Gastroesophageal sphincter (tissue), 3 donors: ENCODE results near the gene SCNN1A.

ENCODE experiments used
- EP300 ChIP-seq: sonication (generic); formaldehyde crosslinking; IDR thresholded peaks from one replicate; pipeline ENCODE4 v1.6.1; 2017; ENCODE audit warnings: antibody characterized with exemption, mild to moderate bottlenecking
- POLR2A ChIP-seq, 2 donors: fragments of 450-650 bp; IDR thresholded peaks; one replicate each; pipeline ENCODE4 v1.6.1; 2017; ENCODE audit warnings: antibody characterized with exemption in 2 of 2, mild to moderate bottlenecking in 2 of 2, moderate library complexity in 1 of 2
- POLR2AphosphoS5 ChIP-seq: sonication (generic); formaldehyde crosslinking; IDR thresholded peaks from one replicate; pipeline ENCODE4 v1.6.1; 2017; ENCODE audit warnings: antibody characterized with exemption
- TF ChIP-seq, protein P1 (sequence below), 4 experiments: fragments of 200-600 bp in 2 of 4; fragments of 450-650 bp in 2 of 4; sonication (generic) in 1 of 4; IDR thresholded peaks; one replicate each; pipeline ENCODE4 v1.5.1; 2017 to 2019; ENCODE audit warnings: antibody characterized with exemption in 4 of 4, mild to moderate bottlenecking in 2 of 4, moderate library complexity in 2 of 4

DNA sequence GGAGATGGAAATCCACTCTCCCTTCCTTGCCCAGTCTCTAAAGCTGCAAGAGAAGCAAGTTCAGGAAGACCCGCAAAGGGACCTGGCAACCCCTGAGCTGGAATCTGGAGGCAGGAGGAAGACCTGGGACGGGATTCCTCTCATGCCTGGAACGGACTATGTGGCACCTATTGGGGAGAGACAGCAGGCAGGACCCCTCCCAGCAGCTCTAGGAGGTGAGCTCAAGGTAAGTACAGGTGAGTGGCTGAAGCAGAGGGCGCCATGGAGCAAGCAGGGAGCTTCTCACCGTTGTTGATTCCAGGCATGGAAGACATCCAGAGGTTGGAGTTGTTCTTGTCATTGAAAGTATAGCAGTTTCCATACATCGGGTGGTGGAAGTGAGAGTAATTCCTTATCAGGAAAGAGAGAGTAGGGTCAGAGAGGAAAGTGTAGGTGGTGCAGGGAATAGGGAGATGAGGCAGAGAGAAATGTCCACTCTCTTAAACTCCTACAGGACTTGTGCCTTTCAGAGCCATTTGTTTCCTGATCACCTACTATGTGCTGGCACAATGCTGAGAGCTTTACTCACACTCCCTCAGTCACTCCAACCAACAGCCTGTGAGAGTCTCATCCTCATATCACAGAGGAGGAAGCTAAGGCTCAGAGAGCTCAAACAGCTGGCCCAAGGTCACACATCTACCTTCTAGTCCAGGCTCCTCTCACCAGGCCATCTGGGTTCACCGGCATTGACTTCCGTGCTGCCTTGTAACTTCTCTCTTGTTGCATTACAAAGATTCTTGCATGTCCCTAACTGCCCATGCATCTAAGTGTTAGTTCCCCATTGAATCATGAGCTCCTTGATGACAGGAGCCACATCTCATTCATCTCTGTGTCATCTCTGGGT is 19.6 kb downstream of the SCNN1A start:
- TF ChIP-seq, protein P1, sequence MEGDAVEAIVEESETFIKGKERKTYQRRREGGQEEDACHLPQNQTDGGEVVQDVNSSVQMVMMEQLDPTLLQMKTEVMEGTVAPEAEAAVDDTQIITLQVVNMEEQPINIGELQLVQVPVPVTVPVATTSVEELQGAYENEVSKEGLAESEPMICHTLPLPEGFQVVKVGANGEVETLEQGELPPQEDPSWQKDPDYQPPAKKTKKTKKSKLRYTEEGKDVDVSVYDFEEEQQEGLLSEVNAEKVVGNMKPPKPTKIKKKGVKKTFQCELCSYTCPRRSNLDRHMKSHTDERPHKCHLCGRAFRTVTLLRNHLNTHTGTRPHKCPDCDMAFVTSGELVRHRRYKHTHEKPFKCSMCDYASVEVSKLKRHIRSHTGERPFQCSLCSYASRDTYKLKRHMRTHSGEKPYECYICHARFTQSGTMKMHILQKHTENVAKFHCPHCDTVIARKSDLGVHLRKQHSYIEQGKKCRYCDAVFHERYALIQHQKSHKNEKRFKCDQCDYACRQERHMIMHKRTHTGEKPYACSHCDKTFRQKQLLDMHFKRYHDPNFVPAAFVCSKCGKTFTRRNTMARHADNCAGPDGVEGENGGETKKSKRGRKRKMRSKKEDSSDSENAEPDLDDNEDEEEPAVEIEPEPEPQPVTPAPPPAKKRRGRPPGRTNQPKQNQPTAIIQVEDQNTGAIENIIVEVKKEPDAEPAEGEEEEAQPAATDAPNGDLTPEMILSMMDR (IDR thresholded peaks at IDR 0.05): no peak
- TF ChIP-seq POLR2A (IDR thresholded peaks at IDR 0.05) (no peak), POLR2AphosphoS5 (no peak), EP300 (no peak)
